Vagina (tissue), 2 donors: Measurements from ENCODE around the gene TMEM131L.

Experiments
- POLR2A ChIP-seq, 2 donors: fragments of 450-650 bp; IDR thresholded peaks; one replicate each; pipeline ENCODE4 v1.6.1; 2017; ENCODE audit warnings: antibody characterized with exemption in 2 of 2, mild to moderate bottlenecking in 2 of 2, moderate library complexity in 2 of 2
- POLR2AphosphoS5 ChIP-seq, 2 donors: sonication (generic); formaldehyde crosslinking; IDR thresholded peaks; one replicate each; pipeline ENCODE4 v1.9.0; 2017; ENCODE audit warnings: antibody characterized with exemption in 2 of 2, mild to moderate bottlenecking in 2 of 2, low read depth in 1 of 2; ENCODE audit not compliant: insufficient read depth in 1 of 2
- TF ChIP-seq, protein P1 (sequence below), 3 experiments: fragments of 450-650 bp in 2 of 3; fragments of 200-600 bp in 1 of 3; sonication (generic) in 1 of 3; IDR thresholded peaks; one replicate each; pipeline ENCODE4 v1.5.1; 2017 to 2019; ENCODE audit warnings: antibody characterized with exemption in 3 of 3, mild to moderate bottlenecking in 2 of 3, moderate library complexity in 2 of 3

DNA sequence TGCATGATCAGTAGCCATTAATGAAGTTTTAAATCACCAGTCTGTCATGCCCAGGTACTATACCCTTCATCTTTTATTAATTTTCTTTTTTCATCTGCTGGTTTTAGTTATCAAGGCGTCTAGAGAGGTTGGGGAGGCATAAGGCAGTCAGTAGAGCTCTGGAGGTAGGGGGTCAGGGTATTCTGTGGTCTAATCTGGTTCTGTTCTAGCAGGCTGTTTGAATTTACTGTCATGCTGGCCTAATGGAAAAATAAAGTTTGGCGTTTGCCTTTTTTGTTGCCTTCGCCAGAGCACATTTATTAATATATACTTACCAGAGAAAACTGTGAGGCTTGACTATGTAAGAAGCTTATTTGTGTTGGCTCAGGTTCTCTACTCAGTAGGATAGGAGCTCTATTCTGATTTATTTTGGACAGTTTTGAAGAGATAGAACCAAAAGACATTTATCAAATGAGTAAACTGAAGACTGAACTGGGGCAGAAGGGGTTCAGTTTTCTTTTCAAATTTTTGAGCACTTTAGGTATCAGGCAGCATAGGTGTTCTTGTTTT is 46.9 kb downstream of the TMEM131L start:
- TF ChIP-seq, protein P1, sequence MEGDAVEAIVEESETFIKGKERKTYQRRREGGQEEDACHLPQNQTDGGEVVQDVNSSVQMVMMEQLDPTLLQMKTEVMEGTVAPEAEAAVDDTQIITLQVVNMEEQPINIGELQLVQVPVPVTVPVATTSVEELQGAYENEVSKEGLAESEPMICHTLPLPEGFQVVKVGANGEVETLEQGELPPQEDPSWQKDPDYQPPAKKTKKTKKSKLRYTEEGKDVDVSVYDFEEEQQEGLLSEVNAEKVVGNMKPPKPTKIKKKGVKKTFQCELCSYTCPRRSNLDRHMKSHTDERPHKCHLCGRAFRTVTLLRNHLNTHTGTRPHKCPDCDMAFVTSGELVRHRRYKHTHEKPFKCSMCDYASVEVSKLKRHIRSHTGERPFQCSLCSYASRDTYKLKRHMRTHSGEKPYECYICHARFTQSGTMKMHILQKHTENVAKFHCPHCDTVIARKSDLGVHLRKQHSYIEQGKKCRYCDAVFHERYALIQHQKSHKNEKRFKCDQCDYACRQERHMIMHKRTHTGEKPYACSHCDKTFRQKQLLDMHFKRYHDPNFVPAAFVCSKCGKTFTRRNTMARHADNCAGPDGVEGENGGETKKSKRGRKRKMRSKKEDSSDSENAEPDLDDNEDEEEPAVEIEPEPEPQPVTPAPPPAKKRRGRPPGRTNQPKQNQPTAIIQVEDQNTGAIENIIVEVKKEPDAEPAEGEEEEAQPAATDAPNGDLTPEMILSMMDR (IDR thresholded peaks at IDR 0.05): no peak
- no peak for TF ChIP-seq POLR2A (IDR thresholded peaks at IDR 0.05)
- TF ChIP-seq POLR2AphosphoS5 (IDR thresholded peaks at IDR 0.05; ENCODE audit: insufficient read depth in 1 of 2, low read depth in 1 of 2): no peak
